Stimulated activated CD4-positive, alpha-beta T cell treated with anti-CD3 and anti-CD28 coated beads, Interleukin-2, amount 100 ng/mL, for 48 hours (primary cell): ENCODE measurements around the gene UNK.
A peak's percentile ranks its signal among the peaks of the same experiment; 100 is the strongest.
"Not testable (repeated sequence)": the region's sequence is repeated elsewhere in the genome, so short reads cannot be mapped to it uniquely, and the experiment has no call there.

Experiments used
- DNase-seq, 2 donors: peaks; one replicate each; pipeline ENCODE4 v3.0.0-alpha.2; 2020

Gene UNK

DNA sequence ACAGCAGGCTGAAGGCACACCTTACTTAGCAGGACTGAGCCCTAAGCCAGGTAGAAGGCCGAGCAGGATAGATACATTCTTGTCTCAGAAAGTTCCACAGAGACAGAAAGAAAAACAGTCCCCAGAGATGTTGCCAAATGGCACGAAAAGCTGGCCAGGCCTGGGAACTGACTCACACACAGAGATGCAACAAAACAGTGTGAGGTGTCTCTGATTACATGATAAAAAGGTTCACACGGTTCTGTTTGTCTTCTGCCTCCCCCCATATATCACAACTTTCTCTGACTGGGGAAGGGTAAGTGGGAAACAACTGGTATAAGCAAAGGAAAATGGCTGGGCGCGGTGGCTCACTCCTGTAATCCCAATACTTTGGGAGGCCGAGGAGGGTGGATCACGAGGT lies 68.8 kb downstream of the UNK start:
- DNase-seq = no peak

DNA sequence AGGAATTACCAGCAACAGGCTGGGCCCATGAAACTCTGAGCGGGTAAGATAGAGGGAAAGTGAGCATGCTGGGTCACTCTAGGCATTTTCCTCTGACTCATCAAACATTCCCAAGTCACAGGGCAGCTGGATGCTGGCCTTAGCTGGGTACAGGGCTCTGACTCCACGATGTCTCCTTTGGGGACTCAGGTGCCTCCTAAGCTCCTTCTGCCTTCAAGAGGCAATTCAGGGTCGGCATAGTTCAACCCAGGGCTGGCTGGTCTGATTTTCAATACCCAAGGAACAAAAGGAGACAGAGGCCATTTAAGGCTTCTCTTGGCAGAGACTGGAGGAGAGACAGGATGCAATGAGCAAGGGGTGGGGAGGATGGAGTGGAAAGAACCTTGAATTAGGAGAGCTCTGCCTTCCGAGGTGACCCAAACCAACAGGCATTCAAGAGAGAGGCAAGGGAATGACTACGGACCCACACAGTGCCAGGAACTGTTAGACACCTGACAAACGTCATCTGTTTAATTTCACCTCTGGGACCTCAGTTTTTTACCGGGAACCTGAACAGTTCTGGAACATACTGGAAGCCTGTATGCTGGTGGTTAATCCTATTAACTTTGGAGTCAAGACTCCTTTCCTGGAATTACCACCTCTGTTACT lies 69.6 kb downstream of the UNK start:
- DNase-seq = no peak

DNA sequence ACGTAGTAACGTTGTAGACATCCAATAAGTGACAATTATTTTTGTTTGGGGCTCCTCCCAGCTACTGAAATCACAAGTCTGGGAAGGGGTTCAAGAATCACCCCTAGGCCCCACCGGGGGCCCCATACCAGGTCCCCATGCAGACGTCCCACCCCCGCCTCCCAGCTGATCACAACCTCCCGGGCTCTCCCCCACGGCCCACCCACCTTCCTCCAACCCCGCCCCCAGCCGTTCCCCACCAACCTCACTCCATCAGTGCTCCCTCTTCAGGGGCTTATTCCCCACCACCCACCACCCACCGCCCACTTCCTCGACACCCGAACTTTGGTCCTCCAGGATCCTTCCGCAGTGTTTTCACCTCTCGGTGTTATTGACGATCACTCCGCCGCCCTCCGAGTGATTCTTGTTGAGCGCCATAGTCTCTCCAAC lies 70.3 kb downstream of the UNK start:
- no peak for DNase-seq

- DNase-seq = peak; percentile 94 to 97
These were observed 70.9 kb downstream of the UNK start, which contains the start of gene WBP2 for GRCh38 chr17:75855310-75856061. TSS of gene WBP2 (minus strand) at chr17:75855335. CDS start at chr17:75855297, 38 bp downstream.

GRCh38 chr17:75856062-75856756 lies 71.6 kb downstream of the UNK start:
- DNase-seq = no peak

DNA sequence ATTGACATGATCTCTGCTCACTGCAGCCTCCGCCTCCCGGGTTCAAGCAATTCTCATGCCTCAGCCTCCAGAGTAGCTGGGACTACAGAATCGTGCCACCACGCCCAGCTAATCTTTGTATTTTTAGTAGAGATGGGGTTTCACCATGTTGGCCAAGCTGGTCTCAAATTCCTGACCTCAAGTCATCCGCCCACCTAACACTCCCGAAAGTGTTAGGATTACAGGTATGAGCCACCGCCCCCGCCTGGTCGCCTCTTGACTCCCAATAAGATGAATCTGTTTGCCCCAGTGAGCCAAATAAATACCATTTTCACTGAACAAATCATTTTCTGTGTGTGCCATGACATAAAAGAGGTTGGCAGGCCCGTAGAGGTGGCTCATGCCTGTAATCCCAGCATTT lies 74.8 kb downstream of the UNK start:
- not testable (repeated sequence) for DNase-seq

- no peak for DNase-seq
These were observed 77.3 kb downstream of the UNK start for GRCh38 chr17:75861927-75862317.

DNA sequence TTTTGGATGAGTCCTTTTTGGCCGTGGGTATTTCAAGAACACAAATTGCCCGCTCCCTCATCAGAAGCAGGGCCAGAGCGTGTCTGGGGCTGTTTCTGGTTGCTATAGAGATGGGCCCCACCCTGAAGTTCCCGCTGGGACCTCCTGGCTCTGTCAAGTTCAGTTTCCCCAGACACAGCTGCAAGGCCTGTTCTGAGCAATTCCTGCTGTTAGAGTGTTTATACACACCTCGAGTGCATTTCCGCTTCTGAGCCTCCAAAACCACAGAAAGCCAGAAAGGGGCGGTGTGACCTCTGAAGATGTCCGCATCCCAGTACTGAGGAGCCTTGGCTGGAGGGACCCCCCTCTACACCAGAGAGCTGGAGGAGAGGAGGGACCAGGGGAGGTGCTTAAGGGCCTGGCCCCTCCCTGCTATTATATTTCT lies 79.9 kb downstream of the UNK start:
- no peak for DNase-seq

GRCh38 chr17:75864887-75865286 lies 80.3 kb downstream of the UNK start:
- DNase-seq = not testable (repeated sequence)

- DNase-seq = not testable (repeated sequence)
These were observed 81.0 kb downstream of the UNK start for GRCh38 chr17:75865404-75866188.

DNA sequence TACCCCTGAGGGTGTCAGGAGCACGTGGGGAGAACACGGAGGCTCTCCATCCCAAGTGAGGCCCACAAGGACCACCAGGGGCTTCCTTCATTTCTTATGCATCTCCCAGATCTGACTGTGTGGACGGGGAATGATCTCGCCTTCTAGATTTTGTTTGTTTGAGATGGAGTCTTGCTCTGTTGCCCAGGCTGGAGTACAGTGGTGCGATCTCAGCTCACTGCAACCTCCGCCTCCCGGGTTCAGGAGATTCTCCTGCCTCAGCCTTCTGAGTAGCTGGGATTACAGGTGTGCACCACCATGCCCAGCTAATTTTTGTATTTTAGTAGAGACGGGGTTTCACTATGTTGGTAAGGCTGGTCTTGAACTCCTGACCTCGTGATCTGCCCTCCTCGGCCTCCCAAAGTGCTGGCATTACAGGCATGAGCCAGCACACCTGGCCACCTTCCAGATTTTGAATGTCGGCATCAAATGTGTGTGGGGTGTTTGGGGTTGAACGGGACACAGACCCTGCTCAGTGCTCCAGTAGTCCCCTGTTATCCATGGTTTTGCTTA lies 84.2 kb downstream of the UNK start:
- not testable (repeated sequence) for DNase-seq

DNA sequence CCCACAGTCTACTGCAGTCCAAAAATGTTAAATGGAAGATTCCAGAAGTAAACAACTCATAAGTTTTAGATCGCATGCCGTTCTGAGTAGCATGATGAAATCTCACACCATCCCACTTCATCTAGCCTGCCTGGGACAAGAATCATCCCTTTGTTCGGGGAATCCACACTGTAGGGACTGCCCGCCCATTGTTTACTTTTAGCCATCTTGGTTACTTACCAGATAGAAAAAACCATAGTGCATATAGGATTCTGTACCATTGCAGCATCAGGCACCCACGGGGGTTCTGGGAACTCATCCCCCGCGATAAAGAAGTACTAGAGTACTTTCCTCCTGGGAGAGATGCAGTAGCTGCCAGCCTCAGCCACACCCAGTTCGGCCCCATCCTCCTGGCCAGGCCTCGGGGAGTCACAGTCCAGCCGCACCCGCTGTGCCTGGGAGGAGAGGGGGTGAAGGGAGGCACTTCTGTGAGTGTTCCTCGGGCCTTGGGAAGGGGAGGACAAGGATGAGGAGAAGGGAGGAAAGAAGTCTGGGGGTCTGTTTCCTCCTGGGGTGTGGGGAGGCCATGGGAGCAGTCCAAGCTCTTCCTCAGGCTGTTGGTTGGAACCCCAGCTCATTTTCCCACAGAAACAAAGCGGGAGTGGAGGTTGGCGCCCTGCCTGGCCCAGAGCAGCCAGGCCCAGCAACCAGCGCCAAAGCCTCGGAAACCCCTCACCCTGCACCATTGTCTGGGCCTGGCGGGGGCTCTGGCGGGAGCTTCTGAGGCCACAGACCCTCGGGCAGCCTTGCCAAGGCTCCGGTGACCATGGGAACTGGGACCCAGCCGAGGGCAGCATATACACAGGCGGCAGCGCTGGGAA lies 84.9 kb downstream of the UNK start:
- no peak for DNase-seq

DNA sequence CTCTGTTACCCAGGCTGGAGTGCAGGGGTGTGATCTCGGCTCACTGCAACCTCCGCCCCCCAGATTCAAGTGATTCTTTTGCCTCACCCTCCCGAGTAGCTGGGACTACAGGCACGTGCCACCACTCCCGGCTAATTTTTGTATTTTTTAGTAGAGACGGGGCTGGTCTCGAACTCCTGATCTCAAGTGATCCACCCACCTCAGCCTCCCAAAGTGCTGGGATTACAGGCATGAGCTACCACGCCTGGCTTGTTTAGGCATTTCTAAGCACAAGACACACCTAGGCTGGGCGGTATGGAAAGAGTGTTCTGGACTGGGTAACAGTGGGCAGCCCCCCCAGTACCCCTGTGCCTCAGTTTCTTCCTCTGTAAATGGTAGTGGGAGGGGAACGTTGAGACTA lies 85.6 kb downstream of the UNK start:
- not testable (repeated sequence) for DNase-seq

DNA sequence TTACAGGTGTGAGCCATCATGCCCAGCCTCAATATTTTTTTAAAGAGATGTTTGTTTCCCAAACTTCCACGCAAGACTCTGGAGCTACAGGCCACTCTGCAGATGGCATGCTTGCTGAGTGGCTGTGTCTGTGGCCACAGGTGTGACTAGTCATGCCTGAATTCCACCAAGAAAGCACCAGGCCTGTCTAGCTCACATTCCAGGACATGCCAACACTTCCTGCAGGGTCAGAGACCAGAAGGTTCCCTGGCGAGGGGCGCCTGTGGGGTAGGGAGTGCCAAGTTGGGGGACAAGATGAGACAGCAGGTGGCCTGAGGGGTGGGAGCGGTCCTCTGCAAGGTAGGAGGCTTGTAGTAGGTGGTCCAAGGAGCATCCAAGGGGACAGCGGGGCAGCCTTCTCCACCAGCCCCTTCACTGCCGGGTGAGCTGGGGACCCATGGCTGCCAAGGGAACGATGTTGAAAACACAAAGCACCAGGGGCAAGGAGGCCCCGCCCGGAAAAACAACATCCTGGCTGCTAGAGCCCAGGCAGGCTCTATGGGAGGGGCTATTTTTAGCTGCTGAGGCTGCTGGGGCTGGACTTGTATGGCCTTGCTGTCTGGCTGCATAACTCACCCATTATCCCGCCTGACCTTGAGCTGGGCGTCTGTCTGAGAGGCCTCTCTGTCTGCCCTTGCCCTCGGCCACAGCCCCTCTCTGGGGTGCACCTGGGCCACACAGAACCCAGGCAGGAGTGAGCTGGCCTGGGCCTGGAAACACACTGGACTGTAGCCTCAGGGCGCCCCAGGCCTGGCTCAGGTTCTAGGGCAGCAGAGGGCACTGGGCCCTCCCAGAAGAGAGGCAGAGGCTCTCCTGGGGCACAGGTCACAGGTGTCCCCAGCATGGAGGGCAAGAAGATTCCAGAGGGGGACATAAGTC lies 88.1 kb downstream of the UNK start:
- no peak for DNase-seq

DNA sequence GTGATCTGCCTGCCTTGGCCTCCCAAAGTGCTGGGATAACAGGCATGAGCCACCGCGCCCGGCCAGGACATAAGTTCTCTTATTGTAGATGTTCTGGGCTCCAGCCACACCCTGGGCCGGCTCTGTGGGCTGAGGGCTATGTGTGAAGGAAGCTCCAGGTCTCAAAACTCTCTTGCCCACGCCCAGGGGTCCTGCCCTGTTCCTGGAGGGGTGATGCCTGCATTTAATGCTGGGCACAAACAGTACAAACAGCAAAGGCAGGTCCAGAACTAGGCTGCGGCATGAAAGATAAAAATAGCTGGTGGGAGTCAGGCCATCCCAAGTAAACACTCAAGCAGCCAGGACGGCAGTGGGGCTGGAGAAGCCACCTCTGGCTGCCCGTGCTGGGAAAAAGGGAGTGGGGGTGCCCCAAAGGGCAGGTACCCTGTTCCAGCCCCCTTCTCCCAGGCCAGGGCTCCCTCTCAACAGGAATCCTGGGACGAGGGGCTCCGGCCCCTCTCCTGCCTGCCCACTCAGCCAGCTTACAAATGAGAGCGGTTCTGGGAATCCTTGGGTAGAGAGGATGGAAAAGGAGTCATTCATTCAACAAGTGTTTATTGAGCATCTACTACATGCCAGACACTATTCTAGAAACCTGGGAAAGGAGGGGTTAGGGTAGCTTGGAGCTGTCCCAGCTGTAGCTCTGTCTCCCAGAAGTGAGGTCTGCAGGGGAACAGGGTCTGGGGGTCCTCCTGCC lies 89.1 kb downstream of the UNK start:
- DNase-seq = no peak

- no peak for DNase-seq
These were observed 89.9 kb downstream of the UNK start for GRCh38 chr17:75874323-75875181.
